ENCODE results near the gene GM2A.

GM2A gene

GRCh38 chr5:151219138-151219537 is 33.8 kb upstream of the GM2A start:
- Histone ChIP-seq H3K9me3 (ENCODE audit: control insufficient read depth in 1 of 2, low read length in 2 of 2) (no peaks in the 10 kb centered on the region), H3K27ac (ENCODE audit: low read length) (no peak overlapping the region), H3K4me3 (ENCODE audit: low read depth in 1 of 2, low read length in 2 of 2) (no peak overlapping the region), H3K4me1 (ENCODE audit: control insufficient read depth in 1 of 2, insufficient read depth in 2 of 2, low read length in 2 of 2) (peaks cover 42 to 83% of the 10 kb centered on the region in 2 donors), H3K36me3 (ENCODE audit: control insufficient read depth in 1 of 2, insufficient read depth in 2 of 2, low read length in 2 of 2) (peaks cover 0 to 3% of the 10 kb centered on the region in 2 donors), H3K27me3 (ENCODE audit: low read depth, low read length) (no peaks in the 10 kb centered on the region)

- H3K9me3 ChIP-seq (ENCODE audit: control insufficient read depth in 1 of 2, low read length in 2 of 2), result no peaks in the 10 kb centered on the region
Measured at GRCh38 chr5:151219789-151220188, 33.2 kb upstream of the GM2A start.

GRCh38 chr5:151221574-151221973 is 31.4 kb upstream of the GM2A start:
- H3K4me3 ChIP-seq (ENCODE audit: low read depth in 1 of 2, low read length in 2 of 2), result peak overlapping the region; percentile 79 to 90

More at GRCh38 chr5:151219789-151220188, 33.2 kb upstream of the GM2A start:
- Histone ChIP-seq H3K4me3 (ENCODE audit: low read depth in 1 of 2, low read length in 2 of 2) (no peak overlapping the region), H3K36me3 (ENCODE audit: control insufficient read depth in 1 of 2, insufficient read depth in 2 of 2, low read length in 2 of 2) (peaks cover 0 to 3% of the 10 kb centered on the region in 2 donors), H3K4me1 (ENCODE audit: control insufficient read depth in 1 of 2, insufficient read depth in 2 of 2, low read length in 2 of 2) (peaks cover 36 to 81% of the 10 kb centered on the region in 2 donors), H3K27ac (ENCODE audit: low read length) (no peak overlapping the region), H3K27me3 (ENCODE audit: low read depth, low read length) (no peaks in the 10 kb centered on the region)

GRCh38 chr5:151222054-151222789 is 30.8 kb upstream of the GM2A start:
- Histone ChIP-seq H3K27ac (ENCODE audit: low read length) (peak overlapping the region; percentile 81), H3K36me3 (ENCODE audit: control insufficient read depth in 1 of 2, insufficient read depth in 2 of 2, low read length in 2 of 2) (peaks cover 0 to 3% of the 10 kb centered on the region in 2 donors), H3K4me1 (ENCODE audit: control insufficient read depth in 1 of 2, insufficient read depth in 2 of 2, low read length in 2 of 2) (peaks cover 25 to 66% of the 10 kb centered on the region in 2 donors), H3K4me3 (ENCODE audit: low read depth in 1 of 2, low read length in 2 of 2) (peak overlapping the region; percentile 79 to 90), H3K27me3 (ENCODE audit: low read depth, low read length) (no peaks in the 10 kb centered on the region), H3K9me3 (ENCODE audit: control insufficient read depth in 1 of 2, low read length in 2 of 2) (no peaks in the 10 kb centered on the region)

More at GRCh38 chr5:151221574-151221973, 31.4 kb upstream of the GM2A start:
- Histone ChIP-seq H3K9me3 (ENCODE audit: control insufficient read depth in 1 of 2, low read length in 2 of 2) (no peaks in the 10 kb centered on the region), H3K27ac (ENCODE audit: low read length) (peak overlapping the region; percentile 81), H3K36me3 (ENCODE audit: control insufficient read depth in 1 of 2, insufficient read depth in 2 of 2, low read length in 2 of 2) (peaks cover 0 to 3% of the 10 kb centered on the region in 2 donors), H3K27me3 (ENCODE audit: low read depth, low read length) (no peaks in the 10 kb centered on the region), H3K4me1 (ENCODE audit: control insufficient read depth in 1 of 2, insufficient read depth in 2 of 2, low read length in 2 of 2) (peaks cover 25 to 69% of the 10 kb centered on the region in 2 donors)

GRCh38 chr5:151222790-151223446 is 30.1 kb upstream of the GM2A start:
- Histone ChIP-seq H3K4me1 (ENCODE audit: control insufficient read depth in 1 of 2, insufficient read depth in 2 of 2, low read length in 2 of 2) (peaks cover 18 to 60% of the 10 kb centered on the region in 2 donors), H3K9me3 (ENCODE audit: control insufficient read depth in 1 of 2, low read length in 2 of 2) (no peaks in the 10 kb centered on the region), H3K27me3 (ENCODE audit: low read depth, low read length) (no peaks in the 10 kb centered on the region), H3K4me3 (ENCODE audit: low read depth in 1 of 2, low read length in 2 of 2) (peak overlapping the region; percentile 79 to 90), H3K36me3 (ENCODE audit: control insufficient read depth in 1 of 2, insufficient read depth in 2 of 2, low read length in 2 of 2) (no peaks in the 10 kb centered on the region), H3K27ac (ENCODE audit: low read length) (peak overlapping the region; percentile 81)

GRCh38 chr5:151223447-151224264 is 29.3 kb upstream of the GM2A start, which contains the start of gene CCDC69:
TSS of gene CCDC69 (minus strand) at chr5:151224092. CDS start at chr5:151223970, 122 bp downstream.
- H3K9me3 ChIP-seq (ENCODE audit: control insufficient read depth in 1 of 2, low read length in 2 of 2), result no peaks in the 10 kb centered on the region

GRCh38 chr5:151224372-151224771 is 28.6 kb upstream of the GM2A start:
- Histone ChIP-seq H3K9me3 (ENCODE audit: control insufficient read depth in 1 of 2, low read length in 2 of 2) (no peaks in the 10 kb centered on the region), H3K4me3 (ENCODE audit: low read depth in 1 of 2, low read length in 2 of 2) (peak overlapping the region; percentile 79 to 90), H3K27ac (ENCODE audit: low read length) (no peak overlapping the region), H3K36me3 (ENCODE audit: control insufficient read depth in 1 of 2, insufficient read depth in 2 of 2, low read length in 2 of 2) (no peaks in the 10 kb centered on the region), H3K27me3 (ENCODE audit: low read depth, low read length) (no peaks in the 10 kb centered on the region), H3K4me1 (ENCODE audit: control insufficient read depth in 1 of 2, insufficient read depth in 2 of 2, low read length in 2 of 2) (peaks cover 15 to 45% of the 10 kb centered on the region in 2 donors)

More at GRCh38 chr5:151223447-151224264, 29.3 kb upstream of the GM2A start, which contains the start of gene CCDC69:
- Histone ChIP-seq H3K4me1 (ENCODE audit: control insufficient read depth in 1 of 2, insufficient read depth in 2 of 2, low read length in 2 of 2) (peaks cover 15 to 52% of the 10 kb centered on the region in 2 donors), H3K36me3 (ENCODE audit: control insufficient read depth in 1 of 2, insufficient read depth in 2 of 2, low read length in 2 of 2) (no peaks in the 10 kb centered on the region), H3K4me3 (ENCODE audit: low read depth in 1 of 2, low read length in 2 of 2) (peak within 1 kb of the TSS; percentile 79 to 90), H3K27me3 (ENCODE audit: low read depth, low read length) (no peaks in the 10 kb centered on the region), H3K27ac (ENCODE audit: low read length) (peak within 1 kb of the TSS; percentile 81)

- H3K4me3 ChIP-seq (ENCODE audit: low read depth in 1 of 2, low read length in 2 of 2), result no peak overlapping the region
- H3K36me3 ChIP-seq (ENCODE audit: control insufficient read depth in 1 of 2, insufficient read depth in 2 of 2, low read length in 2 of 2), result no peaks in the 10 kb centered on the region
- no peak overlapping the region for H3K27ac ChIP-seq (ENCODE audit: low read length)
- no peaks in the 10 kb centered on the region for H3K9me3 ChIP-seq (ENCODE audit: control insufficient read depth in 1 of 2, low read length in 2 of 2)
- peaks cover 15 to 38% of the 10 kb centered on the region in 2 donors for H3K4me1 ChIP-seq (ENCODE audit: control insufficient read depth in 1 of 2, insufficient read depth in 2 of 2, low read length in 2 of 2)
- no peaks in the 10 kb centered on the region for H3K27me3 ChIP-seq (ENCODE audit: low read depth, low read length)
Measured at GRCh38 chr5:151225071-151225470, 27.9 kb upstream of the GM2A start.

GRCh38 chr5:151225475-151225874 is 27.5 kb upstream of the GM2A start:
- H3K4me3 ChIP-seq (ENCODE audit: low read depth in 1 of 2, low read length in 2 of 2), result no peak overlapping the region
- H3K27me3 ChIP-seq (ENCODE audit: low read depth, low read length), result no peaks in the 10 kb centered on the region
- no peaks in the 10 kb centered on the region for H3K9me3 ChIP-seq (ENCODE audit: control insufficient read depth in 1 of 2, low read length in 2 of 2)
- no peak overlapping the region for H3K27ac ChIP-seq (ENCODE audit: low read length)
- H3K36me3 ChIP-seq (ENCODE audit: control insufficient read depth in 1 of 2, insufficient read depth in 2 of 2, low read length in 2 of 2), result no peaks in the 10 kb centered on the region
- H3K4me1 ChIP-seq (ENCODE audit: control insufficient read depth in 1 of 2, insufficient read depth in 2 of 2, low read length in 2 of 2), result peaks cover 15 to 34% of the 10 kb centered on the region in 2 donors

- H3K9me3 ChIP-seq (ENCODE audit: control insufficient read depth in 1 of 2, low read length in 2 of 2), result no peaks in the 10 kb centered on the region
- no peak overlapping the region for H3K4me3 ChIP-seq (ENCODE audit: low read depth in 1 of 2, low read length in 2 of 2)
- H3K4me1 ChIP-seq (ENCODE audit: control insufficient read depth in 1 of 2, insufficient read depth in 2 of 2, low read length in 2 of 2), result peaks cover 0 to 11% of the 10 kb centered on the region in 2 donors
- no peak overlapping the region for H3K27ac ChIP-seq (ENCODE audit: low read length)
- H3K27me3 ChIP-seq (ENCODE audit: low read depth, low read length), result no peaks in the 10 kb centered on the region
- no peaks in the 10 kb centered on the region for H3K36me3 ChIP-seq (ENCODE audit: control insufficient read depth in 1 of 2, insufficient read depth in 2 of 2, low read length in 2 of 2)
Measured at GRCh38 chr5:151227918-151228447, 25.0 kb upstream of the GM2A start.

Data from muscle layer of duodenum (tissue), 2 donors.